ENCODE results near the gene AFG3L2. TPM values are rescaled to one million over a fixed set of nuclear protein-coding genes. Genes with fewer than 3 reads are reported as not detected.
A peak's percentile ranks its signal among the peaks of the same experiment; 100 is the strongest.

AFG3L2 gene
- total RNA-seq, 2 donors from 2014 or later, result 45.1 to 74.1 TPM

- H3K27ac Mint-ChIP-seq, result no peak overlapping the region
Observed at GRCh38 chr18:12334863-12335262, 42.2 kb downstream of the AFG3L2 start.

GRCh38 chr18:12334366-12334808 lies 42.6 kb downstream of the AFG3L2 start:
- ATAC-seq, result peak in 1 of 2 donors; percentile 32
- H3K4me1 Mint-ChIP-seq (ENCODE audit: low read depth in 2 of 2), result no peaks in the 10 kb centered on the region
- no peak overlapping the region for H3K27ac Mint-ChIP-seq

More at GRCh38 chr18:12334863-12335262, 42.2 kb downstream of the AFG3L2 start:
- ATAC-seq, result no peak
- peaks cover 19% of the 10 kb centered on the region for H3K36me3 Mint-ChIP-seq
- no peak for DNase-seq (ENCODE audit: low spot score)
- H3K27me3 Mint-ChIP-seq, result no peaks in the 10 kb centered on the region
- H3K4me3 Mint-ChIP-seq, result no peak overlapping the region
- H3K9me3 Mint-ChIP-seq, result no peaks in the 10 kb centered on the region
- no peaks in the 10 kb centered on the region for H3K4me1 Mint-ChIP-seq (ENCODE audit: low read depth in 2 of 2)

GRCh38 chr18:12333506-12334290 lies 43.3 kb downstream of the AFG3L2 start:
- no peaks in the 10 kb centered on the region for H3K27me3 Mint-ChIP-seq
- peaks cover 24% of the 10 kb centered on the region for H3K36me3 Mint-ChIP-seq
- H3K4me3 Mint-ChIP-seq, result no peak overlapping the region
- no peak overlapping the region for H3K27ac Mint-ChIP-seq
- H3K4me1 Mint-ChIP-seq (ENCODE audit: low read depth in 2 of 2), result no peaks in the 10 kb centered on the region
- no peaks in the 10 kb centered on the region for H3K9me3 Mint-ChIP-seq
- ATAC-seq (peak in 1 of 2 donors; percentile 52), DNase-seq (ENCODE audit: low spot score) (no peak)

More at GRCh38 chr18:12334366-12334808, 42.6 kb downstream of the AFG3L2 start:
- Mint-ChIP-seq H3K4me3 (no peak overlapping the region), H3K9me3 (no peaks in the 10 kb centered on the region), H3K36me3 (peaks cover 23% of the 10 kb centered on the region), H3K27me3 (no peaks in the 10 kb centered on the region)
- DNase-seq (ENCODE audit: low spot score), result no peak

GRCh38 chr18:12330766-12331165 lies 46.3 kb downstream of the AFG3L2 start:
- DNase-seq (ENCODE audit: low spot score), result no peak
- H3K9me3 Mint-ChIP-seq, result no peaks in the 10 kb centered on the region
- no peak for ATAC-seq
- peaks cover 17% of the 10 kb centered on the region for H3K36me3 Mint-ChIP-seq
- H3K27me3 Mint-ChIP-seq, result no peaks in the 10 kb centered on the region
- no peak overlapping the region for H3K27ac Mint-ChIP-seq
- peaks cover 5% of the 10 kb centered on the region in 2 donors for H3K4me1 Mint-ChIP-seq (ENCODE audit: low read depth in 2 of 2)
- H3K4me3 Mint-ChIP-seq, result no peak overlapping the region

DNA sequence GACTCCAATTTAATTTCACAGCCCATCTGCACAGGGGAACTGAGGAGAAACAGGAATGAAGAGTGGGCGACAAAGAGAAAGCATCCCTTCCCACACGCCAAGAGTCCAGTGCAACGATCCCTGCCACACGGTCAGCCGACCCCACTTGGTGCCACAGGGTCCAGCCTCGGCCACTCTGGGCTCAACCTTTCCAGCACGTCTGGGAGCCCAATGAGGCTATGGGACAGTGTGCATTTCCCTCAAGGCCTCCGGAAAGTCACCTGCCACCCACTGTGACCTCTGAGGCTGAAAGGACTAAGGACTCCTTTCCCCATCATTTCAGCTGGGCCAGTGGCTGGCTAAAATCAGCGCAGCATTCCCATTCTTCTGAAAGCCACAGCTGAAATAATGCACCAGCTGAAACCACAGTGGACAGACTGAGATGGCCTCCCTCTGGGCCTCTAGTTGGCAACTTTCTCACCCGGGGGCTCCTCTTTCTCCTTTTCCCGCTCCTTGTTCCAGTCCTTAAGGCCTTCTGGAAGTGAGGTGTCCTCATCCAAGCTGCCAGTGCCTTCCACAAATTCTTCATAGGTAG lies 47.8 kb downstream of the AFG3L2 start:
- no peak overlapping the region for H3K27ac Mint-ChIP-seq
- no peak for DNase-seq (ENCODE audit: low spot score)
- H3K36me3 Mint-ChIP-seq, result peaks cover 6% of the 10 kb centered on the region
- no peak for ATAC-seq
- no peaks in the 10 kb centered on the region for H3K27me3 Mint-ChIP-seq
- H3K4me3 Mint-ChIP-seq, result no peak overlapping the region
- H3K9me3 Mint-ChIP-seq, result no peaks in the 10 kb centered on the region
- H3K4me1 Mint-ChIP-seq (ENCODE audit: low read depth in 2 of 2), result peaks cover 5% of the 10 kb centered on the region in 2 donors

DNA sequence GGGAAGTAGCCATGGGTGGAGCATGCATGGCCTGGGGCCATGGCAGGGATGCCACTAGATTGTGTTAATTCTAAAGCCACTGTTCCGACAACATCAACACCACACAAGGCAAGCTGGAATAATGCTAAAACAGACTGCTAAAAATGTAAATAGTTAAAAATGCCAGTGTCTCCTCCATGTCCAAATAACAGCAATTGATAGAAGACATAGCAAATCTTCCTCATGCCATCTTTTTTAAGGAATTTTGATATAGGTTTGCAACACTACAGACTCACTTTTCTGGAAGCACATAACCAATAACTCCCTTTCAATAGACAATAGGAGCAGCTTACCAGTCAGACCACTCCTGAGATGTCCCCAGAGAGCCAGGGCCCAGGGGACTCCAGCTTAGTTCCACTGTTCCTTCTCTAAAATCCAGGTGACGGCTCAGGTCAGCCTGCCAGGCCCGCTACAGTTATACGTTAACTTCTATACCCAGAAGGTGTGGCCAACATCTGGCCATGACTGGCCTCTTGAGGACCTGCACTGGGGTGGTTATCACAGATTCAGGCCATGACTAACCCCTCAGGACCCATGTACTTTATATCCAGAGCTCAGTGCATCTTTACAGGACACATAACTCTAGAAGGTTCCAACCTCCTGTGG lies 48.7 kb downstream of the AFG3L2 start:
- Mint-ChIP-seq H3K36me3 (peaks cover 4% of the 10 kb centered on the region), H3K27me3 (no peaks in the 10 kb centered on the region), H3K4me3 (no peak overlapping the region), H3K4me1 (ENCODE audit: low read depth in 2 of 2) (peaks cover 5% of the 10 kb centered on the region in 2 donors), H3K27ac (no peak overlapping the region), H3K9me3 (no peaks in the 10 kb centered on the region)
- no peak for ATAC-seq
- no peak for DNase-seq (ENCODE audit: low spot score)

DNA sequence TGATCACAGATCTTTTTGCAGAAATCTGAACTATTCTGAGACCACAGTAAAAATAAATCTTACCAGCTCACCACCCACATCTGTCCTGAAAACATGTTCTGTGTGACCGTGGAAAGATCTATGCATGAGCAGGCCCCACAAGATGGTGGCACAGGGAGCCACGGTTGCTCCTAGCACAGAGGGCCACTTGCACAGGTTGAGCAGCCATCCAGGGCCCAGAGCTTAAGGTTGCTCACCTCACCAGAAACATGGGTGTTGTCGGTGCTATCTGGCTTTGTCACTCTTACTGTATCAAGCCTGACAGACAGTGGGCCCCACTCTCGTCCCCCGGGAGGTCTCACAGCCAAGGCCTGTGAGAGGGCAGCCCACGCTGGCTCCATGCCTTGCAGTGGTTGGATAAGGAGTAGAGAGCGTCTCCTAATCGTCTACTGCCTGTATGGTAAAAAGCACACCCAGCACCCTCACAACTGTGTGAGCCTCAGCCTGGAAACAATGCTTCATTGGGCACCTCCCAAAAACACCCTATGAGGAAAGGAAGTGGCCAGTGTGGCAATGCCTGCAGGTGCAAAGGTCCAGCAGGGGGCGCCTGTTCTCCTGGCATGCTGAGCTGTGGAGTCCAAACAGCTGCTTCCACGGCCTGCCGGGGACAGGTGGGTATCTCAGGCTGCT lies 49.4 kb downstream of the AFG3L2 start:
- ATAC-seq (peak; percentile 76 to 85), DNase-seq (ENCODE audit: low spot score) (peak; percentile 75)
- peaks cover 5% of the 10 kb centered on the region in 2 donors for H3K4me1 Mint-ChIP-seq (ENCODE audit: low read depth in 2 of 2)
- H3K27ac Mint-ChIP-seq, result no peak overlapping the region
- H3K9me3 Mint-ChIP-seq, result no peaks in the 10 kb centered on the region
- peaks cover 4% of the 10 kb centered on the region for H3K36me3 Mint-ChIP-seq
- no peak overlapping the region for H3K4me3 Mint-ChIP-seq
- no peaks in the 10 kb centered on the region for H3K27me3 Mint-ChIP-seq

DNA sequence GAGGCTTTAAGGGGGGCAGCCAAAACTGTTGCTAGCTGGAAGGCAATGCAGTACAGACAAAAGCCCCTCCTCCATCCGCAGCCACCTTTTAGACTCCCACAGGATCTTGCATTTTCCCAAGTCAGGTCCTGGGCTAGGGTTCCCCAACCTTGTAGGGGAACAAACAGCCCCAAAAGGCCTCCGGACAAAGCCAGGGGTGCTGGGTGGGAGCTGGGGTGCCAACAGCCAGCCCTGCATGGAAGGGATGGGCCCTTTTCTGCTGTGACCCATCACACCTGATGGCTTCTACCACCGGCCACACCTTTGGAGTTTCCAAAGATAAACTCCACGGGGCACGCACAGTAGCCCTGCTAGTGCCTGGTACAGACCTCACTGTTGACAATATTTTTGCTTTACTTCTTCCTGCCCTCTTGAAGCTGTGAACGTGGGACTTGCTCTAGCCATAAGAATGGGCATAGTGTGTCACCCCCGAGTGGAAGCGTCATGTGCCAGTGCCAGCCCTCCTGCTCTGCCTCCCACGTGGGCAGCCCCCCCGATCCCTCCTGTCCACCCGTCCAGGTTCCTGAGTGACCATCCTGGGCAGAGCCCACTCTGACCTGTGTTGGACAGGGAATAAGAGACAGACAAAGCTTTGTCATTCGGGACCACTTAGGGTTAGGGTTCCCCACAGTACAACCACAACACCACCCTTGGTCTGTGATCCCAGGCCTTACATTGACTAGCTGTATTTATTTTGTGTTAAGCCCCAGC lies 50.1 kb downstream of the AFG3L2 start:
- peaks cover 5% of the 10 kb centered on the region in 2 donors for H3K4me1 Mint-ChIP-seq (ENCODE audit: low read depth in 2 of 2)
- H3K4me3 Mint-ChIP-seq, result no peak overlapping the region
- peaks cover 4% of the 10 kb centered on the region for H3K36me3 Mint-ChIP-seq
- ATAC-seq (peak; percentile 15 to 29), DNase-seq (ENCODE audit: low spot score) (no peak)
- no peaks in the 10 kb centered on the region for H3K9me3 Mint-ChIP-seq
- no peaks in the 10 kb centered on the region for H3K27me3 Mint-ChIP-seq
- no peak overlapping the region for H3K27ac Mint-ChIP-seq

- Mint-ChIP-seq H3K4me1 (ENCODE audit: low read depth in 2 of 2) (peaks cover 5% of the 10 kb centered on the region in 2 donors), H3K9me3 (no peaks in the 10 kb centered on the region), H3K4me3 (no peak overlapping the region), H3K36me3 (peaks cover 4% of the 10 kb centered on the region), H3K27ac (no peak overlapping the region), H3K27me3 (no peaks in the 10 kb centered on the region)
- DNase-seq (ENCODE audit: low spot score) (no peak), ATAC-seq (no peak)
Observed at GRCh38 chr18:12325726-12326245, 51.2 kb downstream of the AFG3L2 start.

- H3K9me3 Mint-ChIP-seq, result no peaks in the 10 kb centered on the region
- no peak overlapping the region for H3K27ac Mint-ChIP-seq
- H3K4me1 Mint-ChIP-seq (ENCODE audit: low read depth in 2 of 2), result peaks cover 5% of the 10 kb centered on the region in 2 donors
- H3K27me3 Mint-ChIP-seq, result no peaks in the 10 kb centered on the region
- peaks cover 4% of the 10 kb centered on the region for H3K36me3 Mint-ChIP-seq
- no peak overlapping the region for H3K4me3 Mint-ChIP-seq
- DNase-seq (ENCODE audit: low spot score) (no peak), ATAC-seq (no peak)
Observed at GRCh38 chr18:12324991-12325725, 51.9 kb downstream of the AFG3L2 start.

- DNase-seq (ENCODE audit: low spot score) (no peak), ATAC-seq (no peak)
- Mint-ChIP-seq H3K9me3 (no peaks in the 10 kb centered on the region), H3K4me3 (no peak overlapping the region), H3K27me3 (no peaks in the 10 kb centered on the region), H3K4me1 (ENCODE audit: low read depth in 2 of 2) (no peaks in the 10 kb centered on the region), H3K27ac (no peak overlapping the region), H3K36me3 (no peaks in the 10 kb centered on the region)
Observed at GRCh38 chr18:12321333-12321732, 55.7 kb downstream of the AFG3L2 start.

DNA sequence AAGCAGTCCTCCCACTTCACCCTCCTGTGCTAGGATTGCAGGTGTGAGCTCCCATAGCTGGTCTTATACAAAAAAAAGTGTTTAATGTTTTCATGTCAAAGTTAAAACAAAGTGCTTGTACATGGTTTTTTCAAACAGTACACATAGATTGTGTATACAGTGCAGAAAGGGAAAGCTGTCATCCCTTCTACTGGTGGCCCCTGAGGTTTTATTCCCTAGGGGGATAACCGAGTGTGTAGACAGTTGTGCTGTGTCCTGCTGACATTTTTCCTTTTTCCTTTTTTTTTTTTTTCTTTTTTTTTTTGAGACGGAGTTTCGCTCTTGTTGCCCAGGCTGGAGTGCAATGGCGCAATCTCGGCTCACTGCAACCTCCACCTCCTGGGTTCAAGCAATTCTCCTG lies 58.2 kb downstream of the AFG3L2 start:
- H3K27ac Mint-ChIP-seq, result no peak overlapping the region
- H3K9me3 Mint-ChIP-seq, result no peaks in the 10 kb centered on the region
- H3K36me3 Mint-ChIP-seq, result no peaks in the 10 kb centered on the region
- no peaks in the 10 kb centered on the region for H3K4me1 Mint-ChIP-seq (ENCODE audit: low read depth in 2 of 2)
- no peak overlapping the region for H3K4me3 Mint-ChIP-seq
- no peaks in the 10 kb centered on the region for H3K27me3 Mint-ChIP-seq
- DNase-seq (ENCODE audit: low spot score) (no peak), ATAC-seq (no peak)

Data from natural killer cell treated with Interleukin-12 subunit alpha and Interleukin-12 subunit beta and Interleukin-15 and Interleukin-18, amount 100 ng/mL, for 72 hours (primary cell).